LNCAP (cell line): ENCODE results near the gene KRTAP5-2.
A peak's percentile ranks its signal among the peaks of the same experiment; 100 is the strongest.

Source experiments
- CTCF ChIP-seq: fragments of 450-650 bp; IDR thresholded peaks from 2 replicates; pipeline ENCODE4 v1.5.1; 2017; ENCODE audit warnings: mild to moderate bottlenecking

The KRTAP5-2 gene

GRCh38 chr11:1597994-1598380, at the start of gene KRTAP5-2:
Gene KRTAP5-2, minus strand, starts transcription at chr11:1598294. Its CDS starts 44 bp downstream, at chr11:1598250.
- no peak for TF ChIP-seq CTCF

- no peak for TF ChIP-seq CTCF
Observed at GRCh38 chr11:1645357-1645821, 47.3 kb upstream of the KRTAP5-2 start.

GRCh38 chr11:1644601-1645356, 46.7 kb upstream of the KRTAP5-2 start:
- no peak for TF ChIP-seq CTCF

- TF ChIP-seq CTCF = no peak
Observed at GRCh38 chr11:1643146-1643690, 45.1 kb upstream of the KRTAP5-2 start.

GRCh38 chr11:1642288-1643145, 44.4 kb upstream of the KRTAP5-2 start:
- no peak for TF ChIP-seq CTCF

GRCh38 chr11:1641096-1641495, 43.0 kb upstream of the KRTAP5-2 start:
- no peak for TF ChIP-seq CTCF

- peak; percentile 96 for TF ChIP-seq CTCF
Observed at GRCh38 chr11:1640076-1640946, 42.2 kb upstream of the KRTAP5-2 start.
